ENCODE data around the gene KCNC3. TPM values are rescaled to one million over a fixed set of nuclear protein-coding genes. Genes with fewer than 3 reads are reported as not detected.

KCNC3 gene
- total and polyA plus RNA-seq, 7 donors = 0.36 to 1.6 (median 0.88) TPM; not detected in 3

DNA sequence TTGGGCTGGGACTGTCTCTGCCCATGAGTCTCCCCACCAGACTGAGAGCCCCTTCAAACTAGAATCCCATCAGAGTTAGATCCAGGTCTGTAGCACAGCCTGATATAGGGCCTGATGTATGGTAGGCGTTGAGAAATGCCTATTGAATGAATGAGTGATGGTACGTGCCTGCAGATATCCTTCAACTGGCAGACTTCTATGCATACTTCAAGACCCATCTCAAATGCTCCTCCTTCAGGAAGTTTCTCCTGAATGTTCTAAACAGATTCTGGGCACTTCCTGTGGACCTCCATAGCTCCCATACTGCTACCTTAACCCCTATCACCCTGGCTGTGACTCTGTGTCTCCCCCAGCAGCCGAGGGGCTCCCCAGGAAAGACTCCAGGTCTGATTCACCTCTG, 48.2 kb downstream of the KCNC3 start:
- Histone ChIP-seq H3K4me1 (no peaks in the 10 kb centered on the region), H3K27me3 (peaks cover 0 to 23% (median 3%) of the 10 kb centered on the region in 3 donors), H3K9me3 (peaks cover 0 to 6% (median under 1%) of the 10 kb centered on the region in 4 donors), H3K4me3 (no peak overlapping the region), H3K27ac (no peak overlapping the region), H3K36me3 (no peaks in the 10 kb centered on the region)
- no peak for DNase-seq
- 68 to 75% methylated on average over 3 of the region's 3 CpGs for WGBS, 2 donors
- TF ChIP-seq EP300 (IDR thresholded peaks at IDR 0.05) (no peak), POLR2AphosphoS5 (IDR thresholded peaks at IDR 0.05) (no peak), POLR2A (IDR thresholded peaks at IDR 0.05) (no peak)
- TF ChIP-seq, protein P1, sequence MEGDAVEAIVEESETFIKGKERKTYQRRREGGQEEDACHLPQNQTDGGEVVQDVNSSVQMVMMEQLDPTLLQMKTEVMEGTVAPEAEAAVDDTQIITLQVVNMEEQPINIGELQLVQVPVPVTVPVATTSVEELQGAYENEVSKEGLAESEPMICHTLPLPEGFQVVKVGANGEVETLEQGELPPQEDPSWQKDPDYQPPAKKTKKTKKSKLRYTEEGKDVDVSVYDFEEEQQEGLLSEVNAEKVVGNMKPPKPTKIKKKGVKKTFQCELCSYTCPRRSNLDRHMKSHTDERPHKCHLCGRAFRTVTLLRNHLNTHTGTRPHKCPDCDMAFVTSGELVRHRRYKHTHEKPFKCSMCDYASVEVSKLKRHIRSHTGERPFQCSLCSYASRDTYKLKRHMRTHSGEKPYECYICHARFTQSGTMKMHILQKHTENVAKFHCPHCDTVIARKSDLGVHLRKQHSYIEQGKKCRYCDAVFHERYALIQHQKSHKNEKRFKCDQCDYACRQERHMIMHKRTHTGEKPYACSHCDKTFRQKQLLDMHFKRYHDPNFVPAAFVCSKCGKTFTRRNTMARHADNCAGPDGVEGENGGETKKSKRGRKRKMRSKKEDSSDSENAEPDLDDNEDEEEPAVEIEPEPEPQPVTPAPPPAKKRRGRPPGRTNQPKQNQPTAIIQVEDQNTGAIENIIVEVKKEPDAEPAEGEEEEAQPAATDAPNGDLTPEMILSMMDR (IDR thresholded peaks at IDR 0.05) = no peak
- intact Hi-C loops (cut with DNase I) = no loop called here

DNA sequence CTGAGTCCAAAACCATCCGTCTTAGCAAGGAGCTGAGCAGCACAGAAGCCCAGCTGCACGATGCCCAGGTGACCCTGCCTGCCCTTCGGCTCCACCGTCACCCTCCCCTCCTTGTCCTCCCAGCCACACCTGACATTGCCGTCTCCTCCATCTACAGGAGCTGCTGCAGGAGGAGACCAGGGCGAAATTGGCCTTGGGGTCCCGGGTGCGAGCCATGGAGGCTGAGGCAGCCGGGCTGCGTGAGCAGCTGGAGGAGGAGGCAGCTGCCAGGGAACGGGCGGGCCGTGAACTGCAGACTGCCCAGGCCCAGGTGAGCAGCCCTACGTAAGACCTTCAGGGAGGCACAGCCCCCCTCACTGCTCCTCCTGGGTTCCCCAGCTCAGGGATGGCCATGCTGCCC, 49.1 kb downstream of the KCNC3 start:
- Histone ChIP-seq H3K36me3 (no peaks in the 10 kb centered on the region), H3K4me1 (no peaks in the 10 kb centered on the region), H3K4me3 (no peak overlapping the region), H3K27ac (no peak overlapping the region), H3K9me3 (no peaks in the 10 kb centered on the region), H3K27me3 (peaks cover 0 to 26% (median 3%) of the 10 kb centered on the region in 3 donors)
- WGBS, 2 donors = 90 to 92% methylated on average over 14 of the region's 14 CpGs
- intact Hi-C loops (cut with DNase I) = no loop called here
- DNase-seq = no peak
- no peak for TF ChIP-seq POLR2AphosphoS5 (IDR thresholded peaks at IDR 0.05)
- TF ChIP-seq, protein P1 (IDR thresholded peaks at IDR 0.05) = no peak
- TF ChIP-seq EP300 (IDR thresholded peaks at IDR 0.05) = no peak
- no peak for TF ChIP-seq POLR2A (IDR thresholded peaks at IDR 0.05)

DNA sequence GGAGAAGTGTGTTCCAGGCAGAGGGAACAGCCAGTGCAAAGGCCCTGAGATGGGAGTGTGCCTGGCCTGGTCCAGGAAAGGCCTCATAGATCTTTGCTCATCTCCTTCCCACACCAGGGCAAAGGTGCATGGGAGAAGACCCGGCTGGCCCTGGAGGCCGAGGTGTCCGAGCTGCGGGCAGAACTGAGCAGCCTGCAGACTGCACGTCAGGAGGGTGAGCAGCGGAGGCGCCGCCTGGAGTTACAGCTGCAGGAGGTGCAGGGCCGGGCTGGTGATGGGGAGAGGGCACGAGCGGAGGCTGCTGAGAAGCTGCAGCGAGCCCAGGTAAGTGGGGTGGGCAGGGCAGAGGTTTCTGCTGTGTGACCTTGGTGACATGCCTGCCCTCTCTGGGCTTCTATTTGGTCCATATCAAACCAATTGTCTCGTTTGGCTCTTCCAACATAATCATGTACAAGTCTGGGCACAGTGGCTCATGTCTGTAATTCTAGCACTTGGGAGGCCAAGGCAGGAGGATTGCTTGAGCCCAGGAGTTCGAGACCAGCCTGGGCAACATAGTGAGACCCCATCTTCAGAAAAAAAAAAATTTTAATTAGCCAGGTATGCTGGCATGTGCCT, 51.1 kb downstream of the KCNC3 start:
- TF ChIP-seq, protein P1 (IDR thresholded peaks at IDR 0.05) = no peak
- TF ChIP-seq POLR2A (IDR thresholded peaks at IDR 0.05) (no peak), EP300 (IDR thresholded peaks at IDR 0.05) (no peak), POLR2AphosphoS5 (IDR thresholded peaks at IDR 0.05) (no peak)
- intact Hi-C loops (cut with DNase I) = no loop called here
- no peak overlapping the region for H3K4me3 ChIP-seq
- no peaks in the 10 kb centered on the region for H3K9me3 ChIP-seq
- DNase-seq = no peak
- 91 to 93% methylated on average over 14 of the region's 14 CpGs for WGBS, 2 donors
- no peak overlapping the region for H3K27ac ChIP-seq
- H3K4me1 ChIP-seq = no peaks in the 10 kb centered on the region
- peaks cover 0 to 26% (median 3%) of the 10 kb centered on the region in 3 donors for H3K27me3 ChIP-seq
- no peaks in the 10 kb centered on the region for H3K36me3 ChIP-seq

DNA sequence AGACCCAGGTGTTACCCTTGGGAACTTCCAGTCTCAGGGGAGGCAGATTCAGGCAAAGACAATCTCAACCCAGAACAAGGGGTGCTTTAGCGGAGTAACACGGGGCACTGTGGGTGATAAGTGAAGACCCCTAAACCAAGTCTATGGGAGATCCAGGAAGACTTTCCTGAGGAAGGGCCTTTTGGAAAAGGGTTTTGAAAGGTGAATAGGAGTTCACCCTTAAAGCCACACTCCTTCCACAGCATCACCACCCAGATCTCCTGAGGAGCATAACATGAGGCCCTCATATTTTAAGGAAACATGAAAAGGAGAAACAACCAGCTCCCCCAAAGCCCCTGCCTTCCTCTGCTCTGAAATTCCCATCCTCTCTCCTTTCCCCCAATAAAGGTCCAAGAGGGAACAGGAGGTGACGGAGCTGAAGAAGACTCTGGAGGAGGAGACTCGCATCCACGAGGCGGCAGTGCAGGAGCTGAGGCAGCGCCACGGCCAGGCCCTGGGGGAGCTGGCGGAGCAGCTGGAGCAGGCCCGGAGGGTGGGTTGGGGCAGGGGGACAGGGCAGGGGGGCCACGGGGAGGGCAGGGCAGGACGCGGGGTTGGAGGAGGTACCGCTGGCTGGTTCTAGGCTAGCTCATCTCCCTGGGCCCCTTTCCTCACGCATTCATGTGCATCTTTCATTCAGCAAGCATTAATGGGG, 52.7 kb downstream of the KCNC3 start:
- Histone ChIP-seq H3K27ac (no peak overlapping the region), H3K9me3 (no peaks in the 10 kb centered on the region), H3K36me3 (no peaks in the 10 kb centered on the region), H3K4me3 (no peak overlapping the region), H3K27me3 (peaks cover 0 to 26% (median 3%) of the 10 kb centered on the region in 3 donors), H3K4me1 (no peaks in the 10 kb centered on the region)
- WGBS, 2 donors = 85 to 93% methylated on average over 15 of the region's 15 CpGs
- intact Hi-C loops (cut with DNase I) = no loop called here
- DNase-seq = no peak
- TF ChIP-seq, protein P1 (IDR thresholded peaks at IDR 0.05) = no peak
- TF ChIP-seq EP300 (IDR thresholded peaks at IDR 0.05) (no peak), POLR2AphosphoS5 (IDR thresholded peaks at IDR 0.05) (no peak), POLR2A (IDR thresholded peaks at IDR 0.05) (no peak)
